GM18907 (cell line): ENCODE results near the gene AFMID.
"Not testable (repeated sequence)": the region's sequence is repeated elsewhere in the genome, so short reads cannot be mapped to it uniquely, and the experiment has no call there.

Experiments
- ATAC-seq: cut with Tn5 transposase; IDR thresholded peaks from one replicate; pipeline ENCODE4 v1.9.1; 2021; ENCODE audit warnings: mild to moderate bottlenecking, moderate library complexity; ENCODE audit not compliant: unreplicated experiment

Gene AFMID

GRCh38 chr17:78151514-78152008 lies 35.6 kb upstream of the AFMID start:
- no peak for ATAC-seq

- peak; percentile 64 for ATAC-seq
These were observed 32.0 kb upstream of the AFMID start for GRCh38 chr17:78154903-78155811.

GRCh38 chr17:78159575-78160158 lies 27.5 kb upstream of the AFMID start:
- ATAC-seq: peak; percentile 37

- ATAC-seq: no peak
These were observed 23.0 kb upstream of the AFMID start for GRCh38 chr17:78163881-78164747.

DNA sequence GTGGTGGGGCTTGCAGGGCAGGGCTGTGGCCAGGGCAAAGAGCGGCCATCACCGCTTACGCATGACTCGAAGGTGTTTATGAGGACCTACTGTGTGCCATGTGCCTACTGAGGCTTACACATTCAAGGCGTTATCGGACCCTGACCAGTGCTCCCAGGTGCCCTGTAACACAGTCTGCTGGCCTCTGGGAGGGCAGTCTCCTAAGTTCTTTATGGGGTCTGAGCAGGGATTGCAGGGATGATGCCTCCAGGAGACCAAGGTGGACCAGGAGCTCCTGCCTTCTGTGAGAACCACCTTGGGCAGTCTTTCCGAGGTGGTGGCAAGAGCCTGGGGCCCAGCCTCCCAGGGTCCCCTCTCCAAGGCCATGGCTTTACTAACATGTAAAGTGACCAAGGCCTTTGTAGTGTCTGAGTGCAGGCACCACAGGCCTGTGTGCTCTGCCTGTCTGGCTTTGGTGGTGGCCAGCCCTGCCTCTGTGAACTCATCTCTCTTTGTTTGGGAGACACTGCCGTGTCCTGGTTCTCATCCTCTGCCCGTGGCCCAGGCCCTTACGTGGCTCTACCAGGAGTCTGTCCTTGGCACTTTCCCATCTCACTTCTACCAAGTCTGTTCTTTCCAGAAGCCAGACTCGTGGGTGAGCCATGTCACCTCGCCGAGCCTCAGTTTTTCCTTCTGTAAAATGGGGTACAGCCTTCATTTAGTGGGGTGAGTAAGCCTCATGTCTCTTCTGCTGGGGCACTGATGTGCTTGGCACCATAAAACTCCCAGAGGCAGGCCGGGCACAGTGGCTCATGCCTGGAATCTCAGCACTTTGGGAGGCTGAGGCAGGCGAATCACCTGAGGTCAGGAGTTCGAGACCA lies 22.2 kb upstream of the AFMID start:
- no peak for ATAC-seq

GRCh38 chr17:78166416-78166815 lies 20.7 kb upstream of the AFMID start:
- no peak for ATAC-seq

GRCh38 chr17:78168242-78168902 lies 18.8 kb upstream of the AFMID start, which contains the start of gene SYNGR2:
TSS of gene SYNGR2 (plus strand) at chr17:78168581. CDS start at chr17:78168617, 36 bp downstream.
- peak; percentile 47 for ATAC-seq

GRCh38 chr17:78168903-78169793 lies 18.0 kb upstream of the AFMID start:
- peak; percentile 25 for ATAC-seq

GRCh38 chr17:78170692-78171590 lies 16.2 kb upstream of the AFMID start:
- ATAC-seq: no peak

DNA sequence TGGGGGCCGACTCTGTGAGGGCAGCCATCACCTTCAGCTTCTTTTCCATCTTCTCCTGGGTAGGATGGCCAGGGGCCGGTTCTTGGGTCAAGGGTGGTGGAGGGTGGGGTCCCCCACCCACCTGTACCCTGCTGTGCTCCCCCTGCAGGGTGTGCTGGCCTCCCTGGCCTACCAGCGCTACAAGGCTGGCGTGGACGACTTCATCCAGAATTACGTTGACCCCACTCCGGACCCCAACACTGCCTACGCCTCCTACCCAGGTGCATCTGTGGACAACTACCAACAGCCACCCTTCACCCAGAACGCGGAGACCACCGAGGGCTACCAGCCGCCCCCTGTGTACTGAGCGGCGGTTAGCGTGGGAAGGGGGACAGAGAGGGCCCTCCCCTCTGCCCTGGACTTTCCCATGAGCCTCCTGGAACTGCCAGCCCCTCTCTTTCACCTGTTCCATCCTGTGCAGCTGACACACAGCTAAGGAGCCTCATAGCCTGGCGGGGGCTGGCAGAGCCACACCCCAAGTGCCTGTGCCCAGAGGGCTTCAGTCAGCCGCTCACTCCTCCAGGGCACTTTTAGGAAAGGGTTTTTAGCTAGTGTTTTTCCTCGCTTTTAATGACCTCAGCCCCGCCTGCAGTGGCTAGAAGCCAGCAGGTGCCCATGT lies 15.4 kb upstream of the AFMID start:
- not testable (repeated sequence) for ATAC-seq

GRCh38 chr17:78172249-78173051 lies 14.7 kb upstream of the AFMID start:
- ATAC-seq: no peak

GRCh38 chr17:78173097-78173715 lies 14.0 kb upstream of the AFMID start:
- no peak for ATAC-seq

- ATAC-seq: no peak
These were observed 12.8 kb upstream of the AFMID start for GRCh38 chr17:78174346-78174869.

DNA sequence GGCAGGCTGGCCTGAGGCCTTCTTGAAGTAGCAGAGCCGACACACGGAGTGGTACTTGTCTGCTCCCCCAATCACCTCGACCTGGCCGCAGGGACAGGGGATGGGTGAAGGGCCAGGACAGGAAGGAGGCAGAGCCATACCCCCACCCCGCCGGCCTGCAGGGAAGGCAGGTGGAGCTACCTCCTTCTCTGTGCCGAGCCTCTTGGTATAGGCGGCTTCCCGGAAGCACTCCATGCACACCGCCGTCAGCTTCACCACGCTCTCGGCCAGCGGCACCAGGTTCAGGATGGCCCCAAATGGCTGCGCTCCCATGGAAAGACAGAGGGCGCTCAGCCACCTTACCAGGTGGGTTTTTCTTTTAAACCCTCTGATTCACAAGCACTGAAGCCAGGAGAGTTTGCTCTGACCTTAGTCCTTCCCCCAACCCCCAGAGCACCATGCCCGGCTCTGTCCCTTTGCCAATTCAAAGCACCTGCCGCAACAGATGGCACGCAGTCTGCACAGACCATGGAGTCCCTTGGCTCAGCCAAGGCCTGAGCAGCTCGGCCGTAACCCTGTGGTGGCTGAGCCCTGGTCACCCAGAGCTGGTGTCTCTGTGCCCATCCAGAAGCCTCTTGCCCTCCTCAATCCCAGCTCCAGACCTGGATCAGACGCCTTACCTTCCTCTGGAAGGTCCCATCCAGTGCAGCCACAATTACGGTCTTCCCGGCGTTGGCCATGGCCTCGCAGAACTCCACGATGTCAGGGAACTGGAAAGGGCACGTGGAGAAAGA lies 12.1 kb upstream of the AFMID start:
- no peak for ATAC-seq

DNA sequence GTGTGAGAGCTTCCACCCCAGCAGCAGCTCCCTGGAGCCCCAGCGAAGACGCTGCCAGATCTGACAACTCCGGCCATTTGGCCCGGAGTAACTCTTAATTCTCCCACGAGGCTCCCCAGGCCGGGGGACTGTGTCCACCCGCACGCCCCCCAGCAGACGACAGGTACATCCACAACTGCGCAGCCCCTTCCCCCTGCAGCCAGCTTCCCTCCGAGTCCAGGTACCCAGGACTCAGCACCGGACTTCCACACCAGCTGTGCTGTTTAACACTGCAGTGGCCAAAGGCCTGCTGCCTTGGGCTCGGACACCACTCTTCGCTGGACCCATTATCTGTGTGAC lies 11.6 kb upstream of the AFMID start:
- ATAC-seq: no peak
